C4-2B (cell line): Measurements from ENCODE around the gene TCP11.

Experiments
- H3K27ac ChIP-seq: fragments of 450-650 bp; 2 replicates; pipeline ENCODE4 v1.5.1; 2017
- ZFX ChIP-seq: fragments of 450-650 bp; IDR thresholded peaks from 2 replicates; pipeline ENCODE4 v1.6.1; 2017
- TF ChIP-seq, protein P1 (sequence below): fragments of 450-650 bp; conservative IDR thresholded peaks from 2 replicates; pipeline ENCODE4 v1.5.1; 2017; ENCODE audit warnings: mild to moderate bottlenecking

Gene TCP11

DNA sequence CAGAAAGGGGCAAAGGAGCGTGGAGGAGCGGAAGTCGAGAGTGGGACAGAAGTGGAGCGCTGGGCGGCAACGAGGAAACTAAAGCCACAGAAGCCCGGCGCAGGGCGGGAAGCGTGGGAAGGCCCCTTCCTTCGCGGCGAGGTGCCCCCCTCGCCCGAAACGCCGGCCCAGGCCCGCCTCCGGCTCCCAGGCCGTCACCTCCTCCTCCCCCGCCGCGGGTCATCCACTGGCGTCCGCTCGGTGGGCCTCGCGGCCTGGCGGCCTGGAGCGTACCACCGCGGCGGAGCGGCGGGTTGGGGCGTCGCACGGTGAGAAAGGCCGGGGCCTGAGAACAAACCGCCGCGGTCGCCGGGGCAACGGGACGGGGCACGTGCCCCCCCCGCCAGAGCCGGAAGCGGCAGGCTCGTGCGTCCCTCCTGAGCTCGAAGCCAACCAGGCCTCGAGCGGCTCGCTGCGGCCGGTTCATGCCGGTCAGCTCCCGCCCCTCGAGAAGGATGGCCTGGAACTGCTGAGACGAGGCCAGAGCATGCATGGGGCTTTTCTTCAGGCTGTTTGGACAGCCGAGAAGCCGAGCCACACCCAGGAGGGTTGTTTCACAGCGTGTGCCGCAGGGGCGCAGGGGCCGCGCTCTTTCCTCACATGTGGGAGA is at the start of gene TCP11:
Gene TCP11, minus strand, starts transcription at position 333 of the 649 bp plus-strand sequence. CDS start 469 bp downstream, outside the sequence.
- TF ChIP-seq ZFX: no peak
- TF ChIP-seq, protein P1, sequence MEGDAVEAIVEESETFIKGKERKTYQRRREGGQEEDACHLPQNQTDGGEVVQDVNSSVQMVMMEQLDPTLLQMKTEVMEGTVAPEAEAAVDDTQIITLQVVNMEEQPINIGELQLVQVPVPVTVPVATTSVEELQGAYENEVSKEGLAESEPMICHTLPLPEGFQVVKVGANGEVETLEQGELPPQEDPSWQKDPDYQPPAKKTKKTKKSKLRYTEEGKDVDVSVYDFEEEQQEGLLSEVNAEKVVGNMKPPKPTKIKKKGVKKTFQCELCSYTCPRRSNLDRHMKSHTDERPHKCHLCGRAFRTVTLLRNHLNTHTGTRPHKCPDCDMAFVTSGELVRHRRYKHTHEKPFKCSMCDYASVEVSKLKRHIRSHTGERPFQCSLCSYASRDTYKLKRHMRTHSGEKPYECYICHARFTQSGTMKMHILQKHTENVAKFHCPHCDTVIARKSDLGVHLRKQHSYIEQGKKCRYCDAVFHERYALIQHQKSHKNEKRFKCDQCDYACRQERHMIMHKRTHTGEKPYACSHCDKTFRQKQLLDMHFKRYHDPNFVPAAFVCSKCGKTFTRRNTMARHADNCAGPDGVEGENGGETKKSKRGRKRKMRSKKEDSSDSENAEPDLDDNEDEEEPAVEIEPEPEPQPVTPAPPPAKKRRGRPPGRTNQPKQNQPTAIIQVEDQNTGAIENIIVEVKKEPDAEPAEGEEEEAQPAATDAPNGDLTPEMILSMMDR: no peak
- no peak within 1 kb of the TSS for H3K27ac ChIP-seq

DNA sequence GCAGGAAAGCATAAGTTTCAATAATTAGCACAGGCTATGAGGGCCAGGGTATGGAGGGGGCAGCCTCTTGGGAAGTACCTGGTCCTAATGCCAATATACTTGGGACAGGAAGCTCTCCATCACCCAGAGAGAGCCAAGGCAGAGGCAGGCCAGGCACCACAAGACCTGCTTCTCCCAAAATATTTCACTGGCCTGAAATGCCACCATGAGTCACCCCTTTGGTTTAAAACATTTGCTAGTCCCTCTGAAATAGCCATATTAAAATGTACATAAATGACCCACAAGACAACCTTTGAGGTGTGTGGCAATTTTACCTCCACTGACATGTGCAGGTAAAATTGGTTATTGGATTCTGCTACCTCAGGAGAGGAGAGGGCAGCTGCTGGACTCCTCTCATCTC is 49.2 kb upstream of the TCP11 start:
- H3K27ac ChIP-seq: no peak overlapping the region
- no peak for TF ChIP-seq ZFX
- TF ChIP-seq, protein P1: no peak

GRCh38 chr6:35188886-35189285 is 47.7 kb upstream of the TCP11 start:
- peak overlapping the region; percentile 17 for H3K27ac ChIP-seq
- TF ChIP-seq, protein P1: no peak
- no peak for TF ChIP-seq ZFX

DNA sequence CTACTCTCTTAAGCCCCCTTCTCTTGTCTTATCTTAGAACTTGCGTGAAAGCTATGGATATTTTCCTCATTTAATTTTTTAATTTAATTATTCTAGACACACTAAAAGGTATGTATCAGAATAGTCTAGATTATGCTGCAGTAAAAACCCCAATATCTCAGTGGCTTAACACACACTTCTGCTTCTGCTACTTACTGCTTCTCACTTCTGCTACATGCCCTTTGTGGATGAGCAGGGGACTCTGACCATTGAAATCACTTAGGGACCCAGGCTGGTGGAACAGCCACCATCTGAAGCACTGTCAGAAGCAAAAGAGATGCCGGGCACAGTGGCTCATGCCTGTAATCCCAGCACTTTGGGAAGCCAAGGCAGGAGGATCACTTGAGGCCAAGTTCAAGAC is 45.4 kb upstream of the TCP11 start:
- no peak overlapping the region for H3K27ac ChIP-seq
- no peak for TF ChIP-seq ZFX
- TF ChIP-seq, protein P1: no peak

DNA sequence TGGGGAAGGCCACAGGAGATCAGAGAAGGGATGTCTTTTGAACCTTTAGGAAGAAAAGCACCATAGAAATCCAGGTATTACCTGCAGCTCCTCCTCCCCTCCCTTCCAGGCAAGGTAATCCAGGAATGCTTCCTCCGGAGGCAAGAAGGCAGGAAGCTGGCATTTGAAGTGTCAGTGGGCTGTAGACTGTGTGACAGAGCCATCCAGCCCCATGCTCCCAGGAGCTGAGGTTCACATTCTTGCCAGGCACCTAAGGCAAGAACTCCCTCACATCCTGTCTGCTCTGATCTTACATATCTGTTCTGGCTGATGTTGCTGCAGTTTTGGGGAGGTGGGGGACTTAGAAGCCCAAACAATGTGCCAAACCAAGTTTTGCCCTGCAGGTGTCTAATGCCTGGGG is 44.8 kb upstream of the TCP11 start:
- TF ChIP-seq, protein P1: no peak
- no peak for TF ChIP-seq ZFX
- no peak overlapping the region for H3K27ac ChIP-seq

DNA sequence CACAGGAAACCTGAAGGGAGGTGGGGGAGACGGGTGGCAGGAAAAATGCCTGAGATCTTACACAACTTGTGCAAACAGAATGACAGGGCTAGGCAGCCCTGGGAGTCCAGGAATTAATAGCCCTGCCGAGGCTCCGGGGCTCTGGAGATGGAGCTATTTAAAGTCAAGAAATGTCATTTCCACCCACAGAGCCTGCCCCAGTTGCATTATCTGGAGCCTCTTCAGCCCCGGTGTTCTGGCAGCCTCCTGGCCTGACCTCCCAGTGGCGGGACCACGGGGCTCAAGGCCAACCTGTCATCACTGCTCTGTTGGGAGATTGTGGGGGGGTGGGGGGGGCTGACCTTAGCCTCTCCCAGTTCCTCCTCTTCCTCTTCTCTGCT is 44.2 kb upstream of the TCP11 start:
- TF ChIP-seq, protein P1: no peak
- TF ChIP-seq ZFX: no peak
- no peak overlapping the region for H3K27ac ChIP-seq

DNA sequence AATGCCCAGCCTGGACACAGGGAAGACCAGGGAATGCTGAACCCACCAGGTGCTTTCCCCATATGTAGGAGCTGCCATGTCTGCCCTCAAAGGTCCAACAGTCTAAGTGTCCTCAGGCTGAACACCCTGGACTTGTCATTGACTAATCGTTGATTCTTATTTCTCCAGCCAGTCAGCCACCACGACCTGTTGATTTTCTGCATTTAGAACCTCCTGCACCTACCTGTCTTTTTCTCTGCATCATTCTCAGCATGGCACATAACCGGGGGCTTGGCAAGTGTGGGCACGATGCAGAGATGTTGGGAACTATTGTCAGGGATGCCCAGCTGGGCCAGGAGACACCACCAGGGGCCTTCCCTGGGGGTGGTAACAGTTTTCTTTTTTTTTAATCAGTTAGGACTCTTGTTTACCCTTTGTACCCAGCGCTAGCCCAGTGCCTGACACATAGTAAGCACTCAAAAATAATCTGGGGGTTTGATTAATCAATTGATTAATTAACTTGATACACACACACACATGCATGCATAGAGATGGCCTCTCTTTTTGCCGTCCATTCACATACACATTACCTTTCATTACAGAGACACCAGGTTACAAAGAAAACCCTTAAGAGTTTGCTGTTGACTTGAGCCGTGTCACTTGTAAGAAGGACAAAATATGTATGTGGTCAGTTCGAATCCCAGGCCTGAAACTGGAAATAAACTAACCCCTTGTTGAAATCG is 43.6 kb upstream of the TCP11 start:
- no peak overlapping the region for H3K27ac ChIP-seq
- TF ChIP-seq, protein P1: no peak
- TF ChIP-seq ZFX: no peak
